Thoracic aorta (tissue), 2 donors: ENCODE measurements around the gene TAF11L12. TPM values are rescaled to one million over a fixed set of nuclear protein-coding genes. Genes with fewer than 3 reads are reported as not detected.
"Not testable (repeated sequence)": the region's sequence is repeated elsewhere in the genome, so short reads cannot be mapped to it uniquely, and the experiment has no call there.

Source experiments
- ATAC-seq: fragments of 150-250 bp; one replicate; pipeline ENCODE4 v1.8.0; 2017; ENCODE audit warnings: low read depth; ENCODE audit not compliant: insufficient number of reproducible peaks, low FRiP score
- DNase-seq: peaks from one replicate; pipeline ENCODE4 v3.0.0-alpha.2; 2020; ENCODE audit warnings: low spot score
- H3K27ac ChIP-seq, 2 donors: fragments of 200-600 bp; sonication (generic); 1 replicate in 1 of 2; 2 replicates in 1 of 2; pipeline ENCODE4 v1.5.1; 2016; ENCODE audit warnings: mild to moderate bottlenecking in 2 of 2, moderate library complexity in 2 of 2
- H3K27me3 ChIP-seq: fragments of 200-600 bp; sonication (generic); replicated peaks from 2 replicates; pipeline ENCODE4 v1.6.0; 2016; ENCODE audit warnings: mild to moderate bottlenecking; ENCODE audit not compliant: insufficient read depth
- H3K36me3 ChIP-seq: fragments of 200-600 bp; sonication (generic); one replicate; pipeline ENCODE4 v1.5.1; 2016
- H3K4me1 ChIP-seq, 2 donors: fragments of 200-600 bp; sonication (generic); 1 replicate in 1 of 2; 2 replicates in 1 of 2; pipeline versions ENCODE4 v1.5.1 to v1.6.0; 2016; ENCODE audit warnings: low read depth in 2 of 2, mild to moderate bottlenecking in 1 of 2; ENCODE audit not compliant: control insufficient read depth in 1 of 2
- H3K4me3 ChIP-seq: fragments of 200-600 bp; sonication (generic); 2 replicates; pipeline ENCODE4 v1.5.1; 2016; ENCODE audit warnings: mild to moderate bottlenecking
- H3K9me3 ChIP-seq: fragments of 200-600 bp; sonication (generic); 2 replicates; pipeline ENCODE4 v1.5.1; 2016
- CTCF ChIP-seq: fragments of 200-600 bp; sonication (generic); IDR thresholded peaks from one replicate; pipeline ENCODE4 v1.5.1; 2019; ENCODE audit warnings: antibody characterized with exemption
- total RNA-seq, 2 donors: library from RNA; depleted of rRNA; stranded (reverse); fragments of >200 nt; gene quantifications; one replicate each; pipeline versions ENCODE4 v1.1.0 to v1.2.3, GENCODE V29; 2016

Gene TAF11L12
- total RNA-seq, 2 donors from 2014 or later: not detected

DNA sequence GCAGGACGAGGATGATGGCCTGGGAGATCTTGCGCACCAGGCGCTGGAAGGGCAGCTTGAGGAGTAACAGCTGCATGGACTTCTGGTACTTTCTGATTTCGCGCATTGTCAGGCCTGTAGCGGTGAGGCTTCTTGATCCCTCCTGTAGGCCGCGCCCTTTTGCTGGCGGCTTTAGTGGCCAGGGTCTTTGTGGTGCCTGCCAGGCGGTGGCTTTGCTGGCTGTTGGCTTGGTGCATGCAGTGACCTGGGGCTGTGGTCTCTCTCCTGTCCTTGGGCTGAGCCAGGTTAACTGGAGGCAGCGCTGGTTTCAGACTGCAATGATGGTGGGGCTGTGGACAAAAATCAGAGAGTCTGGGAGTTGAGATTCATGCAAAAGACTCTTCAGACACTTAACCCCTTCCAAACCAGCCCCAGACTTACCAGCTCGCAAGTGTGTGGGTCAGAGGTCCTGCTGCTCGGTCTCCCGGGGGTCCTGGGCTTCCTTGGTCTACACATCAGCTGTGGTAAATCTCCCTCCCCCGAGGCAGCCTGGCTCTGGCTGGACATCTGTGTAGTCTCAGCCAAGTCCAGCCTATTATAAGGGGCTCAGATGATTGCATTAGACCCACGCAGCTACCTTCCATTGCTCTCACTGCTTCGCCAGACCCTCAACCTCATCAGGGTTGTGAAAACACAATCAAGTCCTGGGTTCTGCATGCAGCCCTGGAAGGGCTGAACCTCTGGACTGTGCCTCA, 4.8 kb downstream of the TAF11L12 start:
- Histone ChIP-seq H3K36me3 (no peaks in the 10 kb centered on the region), H3K27ac (no peak overlapping the region), H3K4me1 (no peaks in the 10 kb centered on the region), H3K27me3 (no peaks in the 10 kb centered on the region), H3K4me3 (no peak overlapping the region), H3K9me3 (no peaks in the 10 kb centered on the region)
- DNase-seq (no peak), ATAC-seq (no peak)
- TF ChIP-seq CTCF: no peak

DNA sequence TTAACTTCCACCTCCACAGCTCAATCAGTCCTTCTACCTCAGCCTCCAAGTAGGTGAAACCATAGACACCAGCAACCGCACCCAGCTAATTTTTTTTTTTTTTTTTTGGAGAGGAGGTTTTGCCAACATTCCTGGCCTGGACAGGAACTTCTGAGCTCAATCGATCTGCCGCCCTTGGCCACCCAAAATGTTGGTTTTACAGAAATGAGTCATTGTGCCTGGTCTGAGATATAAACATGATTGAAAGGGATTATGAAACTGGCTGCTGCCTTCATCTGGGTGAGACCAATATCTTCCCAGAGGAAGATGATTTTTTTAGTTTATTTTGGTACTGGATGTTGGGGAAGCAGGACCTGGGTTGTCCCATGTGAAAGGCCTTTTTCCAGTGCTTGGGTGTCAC, 9.2 kb downstream of the TAF11L12 start:
- no peak for TF ChIP-seq CTCF
- no peak for DNase-seq
- Histone ChIP-seq H3K9me3 (no peaks in the 10 kb centered on the region), H3K27ac (no peak overlapping the region), H3K27me3 (no peaks in the 10 kb centered on the region), H3K36me3 (no peaks in the 10 kb centered on the region), H3K4me3 (no peak overlapping the region), H3K4me1 (no peaks in the 10 kb centered on the region)
- no peak for ATAC-seq

DNA sequence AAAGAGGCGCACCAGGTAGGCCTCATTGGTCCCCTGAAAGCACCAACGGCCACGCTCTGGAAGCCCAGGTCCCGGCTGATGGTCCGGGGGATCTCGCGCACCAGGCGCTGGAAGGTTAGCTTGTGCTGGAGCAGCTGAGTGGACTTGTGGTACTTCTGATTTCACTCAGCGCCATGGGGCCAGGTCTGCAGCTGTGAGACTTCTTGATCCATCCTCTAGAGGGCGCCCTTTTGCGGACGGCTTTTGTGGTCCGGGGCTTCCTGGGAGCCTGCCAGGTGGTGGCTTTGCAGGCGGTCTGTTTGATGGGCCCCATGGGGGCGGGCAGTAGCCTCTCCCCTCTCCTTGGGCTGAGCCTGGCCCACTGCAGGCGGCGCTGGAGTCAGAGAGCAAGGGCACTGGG, 10.4 kb downstream of the TAF11L12 start:
- Histone ChIP-seq H3K9me3 (no peaks in the 10 kb centered on the region), H3K27me3 (no peaks in the 10 kb centered on the region), H3K4me1 (no peaks in the 10 kb centered on the region), H3K36me3 (no peaks in the 10 kb centered on the region), H3K27ac (no peak overlapping the region), H3K4me3 (no peak overlapping the region)
- TF ChIP-seq CTCF: no peak
- no peak for DNase-seq
- ATAC-seq: no peak

DNA sequence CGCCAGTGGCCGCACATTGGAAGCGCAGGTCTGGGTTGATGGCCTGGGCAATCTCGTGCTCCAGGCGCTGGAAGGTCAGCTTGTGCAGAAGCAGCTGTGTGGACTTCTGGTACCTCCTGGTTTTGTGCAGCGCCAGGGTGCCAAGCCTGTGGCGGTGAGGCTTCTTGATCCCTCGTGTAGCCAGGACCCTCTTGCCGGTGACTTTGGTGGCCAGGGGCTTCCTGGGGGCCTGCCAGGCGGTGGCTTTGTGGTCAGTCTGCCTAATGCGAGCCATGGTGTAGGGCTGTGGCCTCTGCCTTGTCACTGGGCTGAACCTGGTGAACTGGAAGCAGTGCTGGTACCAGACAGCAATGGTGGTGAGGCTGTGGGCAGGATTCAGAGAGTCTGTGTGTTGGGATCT, 15.5 kb downstream of the TAF11L12 start:
- no peak for TF ChIP-seq CTCF
- no peak for DNase-seq
- no peaks in the 10 kb centered on the region for H3K27me3 ChIP-seq
- no peaks in the 10 kb centered on the region for H3K4me1 ChIP-seq
- H3K4me3 ChIP-seq: no peak overlapping the region
- no peaks in the 10 kb centered on the region for H3K9me3 ChIP-seq
- H3K36me3 ChIP-seq: no peaks in the 10 kb centered on the region
- no peak overlapping the region for H3K27ac ChIP-seq
- ATAC-seq: no peak

- DNase-seq, H3K36me3 ChIP-seq, H3K27me3 ChIP-seq, H3K4me1 ChIP-seq, ATAC-seq, H3K9me3 ChIP-seq, H3K4me3 ChIP-seq, H3K27ac ChIP-seq: not testable (repeated sequence)
Measured at GRCh38 chr5:17631788-17632187, 21.6 kb downstream of the TAF11L12 start, which contains the start of gene TAF11L13. TAF11L13 (plus strand) TSS chr5:17632088.

- no peak for DNase-seq
Measured at GRCh38 chr5:17634160-17634559, 24.0 kb downstream of the TAF11L12 start, which contains the start of gene TAF11L14. TAF11L14 (plus strand) TSS chr5:17634460.

DNA sequence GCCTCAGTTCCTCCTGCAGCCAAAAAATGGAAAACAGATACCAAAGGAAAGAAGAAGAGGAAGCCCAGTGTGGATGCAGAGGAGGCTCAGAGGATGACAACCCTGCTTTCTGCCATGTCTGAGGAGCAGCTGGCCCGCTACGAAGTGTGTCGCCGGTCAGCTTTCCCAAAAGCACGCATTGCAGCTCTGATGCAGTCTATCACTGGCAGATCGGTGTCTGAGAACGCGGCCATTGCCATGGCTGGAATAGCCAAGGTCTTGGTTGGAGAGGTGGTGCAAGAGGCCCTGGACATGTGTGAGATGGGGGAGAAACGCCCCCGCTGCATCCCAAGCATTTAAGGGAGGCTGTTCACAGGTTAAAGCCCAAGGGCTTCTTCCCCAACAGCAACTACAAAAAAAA, 39.0 kb downstream of the TAF11L12 start:
- not testable (repeated sequence) for H3K4me3 ChIP-seq, H3K4me1 ChIP-seq, H3K36me3 ChIP-seq, ATAC-seq, H3K9me3 ChIP-seq, H3K27me3 ChIP-seq, H3K27ac ChIP-seq, DNase-seq

More at GRCh38 chr5:17634160-17634559, 24.0 kb downstream of the TAF11L12 start, which contains the start of gene TAF11L14:
- Histone ChIP-seq H3K27me3 (no peaks in the 10 kb centered on the region), H3K4me1 (no peaks in the 10 kb centered on the region), H3K9me3 (no peaks in the 10 kb centered on the region), H3K36me3 (no peaks in the 10 kb centered on the region), H3K27ac (no peak within 1 kb of the TSS), H3K4me3 (no peak within 1 kb of the TSS)
- ATAC-seq: no peak
- no peak for TF ChIP-seq CTCF

GRCh38 chr5:17655201-17655759, 45.1 kb downstream of the TAF11L12 start:
- DNase-seq, H3K27me3 ChIP-seq, H3K9me3 ChIP-seq, ATAC-seq, H3K27ac ChIP-seq, H3K4me1 ChIP-seq, H3K36me3 ChIP-seq, H3K4me3 ChIP-seq: not testable (repeated sequence)
